CD4-positive, alpha-beta T cell (primary cell): ENCODE results near the gene LY6G6D. TPM values are rescaled to one million over a fixed set of nuclear protein-coding genes. Genes with fewer than 3 reads are reported as not detected.

Experiments
- ATAC-seq: fragments of 200-7000 bp; cut with Tn5 transposase; one replicate; pipeline ENCODE4 v1.10.0; 2022; ENCODE audit warnings: mild to moderate bottlenecking; ENCODE audit not compliant: poor library complexity
- CTCF ChIA-PET: fragments of 350-600 bp; sonication (Branson Sonifier 250); formaldehyde crosslinking; loops from one replicate; lab custom pipeline; 2021; ENCODE audit warnings: antibody characterized with exemption, inconsistent platforms; lab: Charles Lee
- POLR2A ChIA-PET: fragments of 350-600 bp; sonication (Branson Sonifier 250); formaldehyde crosslinking; loops from one replicate; lab custom pipeline; 2021; ENCODE audit warnings: antibody characterized with exemption, inconsistent platforms; lab: Charles Lee
- DNase-seq, 14 experiments: peaks; one replicate each; pipeline ENCODE4 v3.0.0-alpha.2; 2013 to 2020; ENCODE audit warnings: mixed read lengths in 2 of 14
- H3K27ac ChIP-seq, 2 donors: one replicate each; pipeline versions ENCODE4 v1.5.1 to v1.7.0; 2013; ENCODE audit warnings: low read length in 2 of 2, low read depth in 1 of 2, mild to moderate bottlenecking in 1 of 2
- H3K27me3 ChIP-seq, 2 experiments: 1 replicate in 1 of 2; 2 replicates in 1 of 2; pipeline versions ENCODE4 v1.6.1 to v1.7.0; 2013; ENCODE audit warnings: low read length in 2 of 2, control low read depth in 1 of 2, mild to moderate bottlenecking in 1 of 2, moderate library complexity in 1 of 2; ENCODE audit not compliant: insufficient read depth in 2 of 2, control insufficient read depth in 1 of 2
- H3K36me3 ChIP-seq: one replicate; pipeline ENCODE4 v1.6.1; 2013; ENCODE audit warnings: low read length, control low read depth; ENCODE audit not compliant: insufficient read depth
- H3K4me1 ChIP-seq: one replicate; pipeline ENCODE4 v1.6.1; 2013; ENCODE audit warnings: low read length, control low read depth; ENCODE audit not compliant: insufficient read depth
- H3K4me3 ChIP-seq: one replicate; pipeline ENCODE4 v1.5.1; 2013; ENCODE audit warnings: mild to moderate bottlenecking, low read length, moderate library complexity
- H3K9me3 ChIP-seq, 2 experiments: 1 replicate in 1 of 2; 2 replicates in 1 of 2; pipeline versions ENCODE4 v1.6.1 to v1.7.0; 2013; ENCODE audit warnings: low read length in 2 of 2, mild to moderate bottlenecking in 2 of 2, control low read depth in 1 of 2, moderate library complexity in 1 of 2; ENCODE audit not compliant: control insufficient read depth in 1 of 2, insufficient read depth in 1 of 2
- H3K27ac Mint-ChIP-seq: one replicate; pipeline ENCODE4 v1.8.0; 2020; ENCODE audit warnings: mixed read lengths
- H3K27me3 Mint-ChIP-seq: one replicate; pipeline ENCODE4 v1.8.0; 2021; ENCODE audit warnings: mixed read lengths
- H3K36me3 Mint-ChIP-seq: one replicate; pipeline ENCODE4 v1.8.0; 2021; ENCODE audit warnings: low read depth, mixed read lengths
- H3K4me1 Mint-ChIP-seq: one replicate; pipeline ENCODE4 v1.8.0; 2021; ENCODE audit warnings: low read depth, mixed read lengths
- H3K4me3 Mint-ChIP-seq: one replicate; pipeline ENCODE4 v1.8.0; 2020; ENCODE audit warnings: mild to moderate bottlenecking, mixed read lengths
- H3K9me3 Mint-ChIP-seq: one replicate; pipeline ENCODE4 v1.8.0; 2020; ENCODE audit warnings: mixed read lengths
- CTCF ChIP-seq: fragments of 200-600 bp; IDR thresholded peaks from one replicate; pipeline ENCODE4 v1.8.0; 2022; ENCODE audit warnings: antibody characterized with exemption, mild to moderate bottlenecking
- intact Hi-C, 2 experiments: fragments of 100-400 bp; cut with DNase I in 1 of 2; cut with micrococcal nuclease in 1 of 2; formaldehyde crosslinking; loops; one replicate each; pipeline versions ENCODE4 v1.15.1 to v1.9.0; 2023 to 2025; cut with DNase I, micrococcal nuclease
- total RNA-seq, 174 experiments: library from RNA in 2 of 174; stranded (reverse) in 2 of 174; gene quantifications; one replicate each; pipeline ENCODE4 v1.2.3 and lab custom pipeline; 2021 to 2026

Gene LY6G6D
- total RNA-seq, 2 experiments from 2014 or later, result not detected

DNA sequence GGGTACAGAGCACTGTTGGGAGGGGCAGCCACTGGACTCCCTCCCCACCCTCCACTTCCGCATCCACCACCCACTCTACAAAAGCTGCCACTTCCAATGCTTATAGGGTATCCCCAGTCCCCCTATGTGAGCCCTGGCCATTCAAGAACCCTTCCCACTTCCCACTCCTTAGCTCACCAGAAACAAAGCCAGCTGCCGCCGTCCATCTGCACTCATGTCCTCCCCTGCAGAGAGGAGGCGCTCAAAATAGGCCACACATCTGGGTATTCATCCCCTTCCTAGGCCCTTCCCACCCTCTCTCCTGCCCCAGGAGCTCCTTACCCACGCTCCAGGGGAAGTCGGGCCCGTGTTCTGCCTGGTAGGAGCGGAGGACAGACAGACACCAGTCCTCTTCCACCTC is 27.8 kb upstream of the LY6G6D start:
- Mint-ChIP-seq H3K27me3 (no peaks in the 10 kb centered on the region), H3K36me3 (peaks cover 61% of the 10 kb centered on the region), H3K9me3 (no peaks in the 10 kb centered on the region), H3K4me1 (no peaks in the 10 kb centered on the region), H3K27ac (no peak overlapping the region), H3K4me3 (no peak overlapping the region)
- Histone ChIP-seq H3K36me3 (peaks cover 58% of the 10 kb centered on the region), H3K4me1 (no peaks in the 10 kb centered on the region), H3K4me3 (no peak overlapping the region), H3K27me3 (no peaks in the 10 kb centered on the region), H3K27ac (no peak overlapping the region), H3K9me3 (no peaks in the 10 kb centered on the region)
- DNase-seq (no peak), ATAC-seq (no peak)
- CTCF ChIA-PET, result no interaction called here
- intact Hi-C loops, result no loop called here
- POLR2A ChIA-PET, result no interaction called here
- TF ChIP-seq CTCF, result no peak

- POLR2A ChIA-PET, result interaction anchor here (1.0 kb wide), 1 partner anchor 36 kb away, joined by 3 read pairs; the partner anchor contains the start of gene BAG6
Measured at GRCh38 chr6:31687860-31688693, 27.1 kb upstream of the LY6G6D start.

More at GRCh38 chr6:31687860-31688693, 27.1 kb upstream of the LY6G6D start:
- Histone ChIP-seq H3K9me3 (no peaks in the 10 kb centered on the region), H3K27me3 (no peaks in the 10 kb centered on the region), H3K36me3 (peaks cover 65% of the 10 kb centered on the region), H3K4me3 (no peak overlapping the region), H3K4me1 (no peaks in the 10 kb centered on the region), H3K27ac (no peak overlapping the region)
- peaks cover 68% of the 10 kb centered on the region for H3K36me3 Mint-ChIP-seq
- ATAC-seq (no peak), DNase-seq (no peak)
- H3K4me1 Mint-ChIP-seq, result no peaks in the 10 kb centered on the region
- H3K27me3 Mint-ChIP-seq, result no peaks in the 10 kb centered on the region
- CTCF ChIA-PET, result no interaction called here
- TF ChIP-seq CTCF, result no peak
- no peak overlapping the region for H3K4me3 Mint-ChIP-seq
- no peak overlapping the region for H3K27ac Mint-ChIP-seq
- intact Hi-C loops, result no loop called here
- no peaks in the 10 kb centered on the region for H3K9me3 Mint-ChIP-seq
